HL-60 (cell line): ENCODE results near the gene MAPKAPK3.

ENCODE experiments used
- REST ChIP-seq: IDR thresholded peaks from 2 replicates; pipeline ENCODE4 v1.6.1; 2012; ENCODE audit warnings: low read depth; ENCODE audit not compliant: insufficient replicate concordance
- TF ChIP-seq, protein P1 (sequence below): IDR thresholded peaks from one replicate; pipeline ENCODE4 v1.5.1; 2011; ENCODE audit warnings: low read length, control low read depth, inconsistent platforms; ENCODE audit not compliant: insufficient read depth

DNA sequence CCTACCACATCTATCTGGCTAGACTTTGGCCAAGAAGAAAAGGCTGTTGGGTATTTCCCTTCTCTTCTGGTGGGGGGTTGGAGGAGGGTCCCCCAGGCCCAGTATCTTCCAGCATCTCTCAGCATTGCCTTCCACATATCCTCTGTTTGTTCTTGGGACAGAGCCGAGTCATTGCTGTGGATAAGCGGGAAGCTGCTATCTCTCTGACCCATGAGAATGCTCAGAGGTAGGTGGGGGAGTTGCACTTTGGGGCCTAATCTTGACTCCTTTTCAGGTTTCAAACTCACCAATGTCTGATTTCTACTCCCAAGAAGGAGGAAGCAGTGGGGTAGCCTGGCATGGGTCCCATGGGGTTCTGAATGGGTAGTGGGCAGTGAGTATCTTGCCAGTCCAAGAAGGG, 39.6 kb upstream of the MAPKAPK3 start:
- TF ChIP-seq, protein P1, sequence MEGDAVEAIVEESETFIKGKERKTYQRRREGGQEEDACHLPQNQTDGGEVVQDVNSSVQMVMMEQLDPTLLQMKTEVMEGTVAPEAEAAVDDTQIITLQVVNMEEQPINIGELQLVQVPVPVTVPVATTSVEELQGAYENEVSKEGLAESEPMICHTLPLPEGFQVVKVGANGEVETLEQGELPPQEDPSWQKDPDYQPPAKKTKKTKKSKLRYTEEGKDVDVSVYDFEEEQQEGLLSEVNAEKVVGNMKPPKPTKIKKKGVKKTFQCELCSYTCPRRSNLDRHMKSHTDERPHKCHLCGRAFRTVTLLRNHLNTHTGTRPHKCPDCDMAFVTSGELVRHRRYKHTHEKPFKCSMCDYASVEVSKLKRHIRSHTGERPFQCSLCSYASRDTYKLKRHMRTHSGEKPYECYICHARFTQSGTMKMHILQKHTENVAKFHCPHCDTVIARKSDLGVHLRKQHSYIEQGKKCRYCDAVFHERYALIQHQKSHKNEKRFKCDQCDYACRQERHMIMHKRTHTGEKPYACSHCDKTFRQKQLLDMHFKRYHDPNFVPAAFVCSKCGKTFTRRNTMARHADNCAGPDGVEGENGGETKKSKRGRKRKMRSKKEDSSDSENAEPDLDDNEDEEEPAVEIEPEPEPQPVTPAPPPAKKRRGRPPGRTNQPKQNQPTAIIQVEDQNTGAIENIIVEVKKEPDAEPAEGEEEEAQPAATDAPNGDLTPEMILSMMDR: no peak
- no peak for TF ChIP-seq REST
